Measurements from ENCODE around the gene SSTR3. TPM values are rescaled to one million over a fixed set of nuclear protein-coding genes. Genes with fewer than 3 reads are reported as not detected.

SSTR3 gene
- total and polyA plus RNA-seq, 9 of the 15 experiments (the other 6 are each of a cell fraction or from before 2014, with no cell fraction given) = 0.03 TPM; not detected in 8

DNA sequence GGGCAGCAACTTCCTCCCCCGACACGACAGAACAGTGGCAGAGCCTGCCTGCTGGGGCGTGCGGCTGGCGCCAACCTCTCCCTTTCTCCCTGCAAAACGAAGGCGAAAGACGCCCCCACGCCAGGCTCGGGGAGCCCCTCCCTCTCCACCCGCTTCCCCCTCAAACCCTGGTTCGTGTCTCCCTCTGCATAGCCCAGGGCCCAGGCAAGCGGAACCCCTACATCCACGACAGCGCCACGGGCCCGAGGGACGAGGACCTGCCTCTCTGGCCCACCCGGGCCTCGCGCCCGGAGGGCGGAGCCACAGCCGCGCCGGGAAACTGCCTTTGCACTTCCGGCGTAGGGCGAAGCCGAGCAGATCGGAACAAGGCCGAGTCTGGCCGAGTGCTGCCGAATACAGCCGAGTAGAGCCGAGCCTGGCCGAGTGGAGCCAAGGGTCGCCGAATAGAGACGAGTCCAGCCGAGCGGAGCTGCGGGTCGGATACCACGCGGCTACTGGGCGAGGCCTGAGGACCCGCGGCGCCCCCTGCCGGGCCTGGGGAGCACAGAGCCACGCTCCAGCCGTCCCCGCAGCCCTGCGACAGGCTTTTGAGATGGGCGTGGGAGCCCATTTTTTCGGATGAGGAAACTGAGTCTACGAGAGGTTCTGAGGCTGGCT lies 13.0 kb downstream of the SSTR3 start (continued):
- TF ChIP-seq, protein P1, sequence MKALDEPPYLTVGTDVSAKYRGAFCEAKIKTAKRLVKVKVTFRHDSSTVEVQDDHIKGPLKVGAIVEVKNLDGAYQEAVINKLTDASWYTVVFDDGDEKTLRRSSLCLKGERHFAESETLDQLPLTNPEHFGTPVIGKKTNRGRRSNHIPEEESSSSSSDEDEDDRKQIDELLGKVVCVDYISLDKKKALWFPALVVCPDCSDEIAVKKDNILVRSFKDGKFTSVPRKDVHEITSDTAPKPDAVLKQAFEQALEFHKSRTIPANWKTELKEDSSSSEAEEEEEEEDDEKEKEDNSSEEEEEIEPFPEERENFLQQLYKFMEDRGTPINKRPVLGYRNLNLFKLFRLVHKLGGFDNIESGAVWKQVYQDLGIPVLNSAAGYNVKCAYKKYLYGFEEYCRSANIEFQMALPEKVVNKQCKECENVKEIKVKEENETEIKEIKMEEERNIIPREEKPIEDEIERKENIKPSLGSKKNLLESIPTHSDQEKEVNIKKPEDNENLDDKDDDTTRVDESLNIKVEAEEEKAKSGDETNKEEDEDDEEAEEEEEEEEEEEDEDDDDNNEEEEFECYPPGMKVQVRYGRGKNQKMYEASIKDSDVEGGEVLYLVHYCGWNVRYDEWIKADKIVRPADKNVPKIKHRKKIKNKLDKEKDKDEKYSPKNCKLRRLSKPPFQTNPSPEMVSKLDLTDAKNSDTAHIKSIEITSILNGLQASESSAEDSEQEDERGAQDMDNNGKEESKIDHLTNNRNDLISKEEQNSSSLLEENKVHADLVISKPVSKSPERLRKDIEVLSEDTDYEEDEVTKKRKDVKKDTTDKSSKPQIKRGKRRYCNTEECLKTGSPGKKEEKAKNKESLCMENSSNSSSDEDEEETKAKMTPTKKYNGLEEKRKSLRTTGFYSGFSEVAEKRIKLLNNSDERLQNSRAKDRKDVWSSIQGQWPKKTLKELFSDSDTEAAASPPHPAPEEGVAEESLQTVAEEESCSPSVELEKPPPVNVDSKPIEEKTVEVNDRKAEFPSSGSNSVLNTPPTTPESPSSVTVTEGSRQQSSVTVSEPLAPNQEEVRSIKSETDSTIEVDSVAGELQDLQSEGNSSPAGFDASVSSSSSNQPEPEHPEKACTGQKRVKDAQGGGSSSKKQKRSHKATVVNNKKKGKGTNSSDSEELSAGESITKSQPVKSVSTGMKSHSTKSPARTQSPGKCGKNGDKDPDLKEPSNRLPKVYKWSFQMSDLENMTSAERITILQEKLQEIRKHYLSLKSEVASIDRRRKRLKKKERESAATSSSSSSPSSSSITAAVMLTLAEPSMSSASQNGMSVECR (CRISPR knock-in tag; IDR thresholded peaks at IDR 0.05) = peak; percentile 33; the same call in 1 of the 2 replicates
- TF ChIP-seq NR1H2 (CRISPR knock-in tag; IDR thresholded peaks at IDR 0.05) = no peak
- no peak for TF ChIP-seq RB1 (IDR thresholded peaks at IDR 0.05; ENCODE audit: low read depth)
- no peak for TF ChIP-seq ASH1L (IDR thresholded peaks at IDR 0.05; ENCODE audit: borderline replicate concordance, low read depth, partially characterized antibody)
- TF ChIP-seq SLC30A9 (CRISPR knock-in tag; IDR thresholded peaks at IDR 0.05) = no peak
- TF ChIP-seq TEAD2 (tag; IDR thresholded peaks at IDR 0.05) = no peak
- TF ChIP-seq HMGN3 (IDR thresholded peaks at IDR 0.05; ENCODE audit: borderline replicate concordance, extremely low read depth, insufficient read length, low read depth, low read length) = no peak
- TF ChIP-seq ESRRA (IDR thresholded peaks at IDR 0.05; ENCODE audit: borderline replicate concordance, low read depth) = no peak
- TF ChIP-seq, protein P2, sequence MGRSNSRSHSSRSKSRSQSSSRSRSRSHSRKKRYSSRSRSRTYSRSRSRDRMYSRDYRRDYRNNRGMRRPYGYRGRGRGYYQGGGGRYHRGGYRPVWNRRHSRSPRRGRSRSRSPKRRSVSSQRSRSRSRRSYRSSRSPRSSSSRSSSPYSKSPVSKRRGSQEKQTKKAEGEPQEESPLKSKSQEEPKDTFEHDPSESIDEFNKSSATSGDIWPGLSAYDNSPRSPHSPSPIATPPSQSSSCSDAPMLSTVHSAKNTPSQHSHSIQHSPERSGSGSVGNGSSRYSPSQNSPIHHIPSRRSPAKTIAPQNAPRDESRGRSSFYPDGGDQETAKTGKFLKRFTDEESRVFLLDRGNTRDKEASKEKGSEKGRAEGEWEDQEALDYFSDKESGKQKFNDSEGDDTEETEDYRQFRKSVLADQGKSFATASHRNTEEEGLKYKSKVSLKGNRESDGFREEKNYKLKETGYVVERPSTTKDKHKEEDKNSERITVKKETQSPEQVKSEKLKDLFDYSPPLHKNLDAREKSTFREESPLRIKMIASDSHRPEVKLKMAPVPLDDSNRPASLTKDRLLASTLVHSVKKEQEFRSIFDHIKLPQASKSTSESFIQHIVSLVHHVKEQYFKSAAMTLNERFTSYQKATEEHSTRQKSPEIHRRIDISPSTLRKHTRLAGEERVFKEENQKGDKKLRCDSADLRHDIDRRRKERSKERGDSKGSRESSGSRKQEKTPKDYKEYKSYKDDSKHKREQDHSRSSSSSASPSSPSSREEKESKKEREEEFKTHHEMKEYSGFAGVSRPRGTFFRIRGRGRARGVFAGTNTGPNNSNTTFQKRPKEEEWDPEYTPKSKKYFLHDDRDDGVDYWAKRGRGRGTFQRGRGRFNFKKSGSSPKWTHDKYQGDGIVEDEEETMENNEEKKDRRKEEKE (IDR thresholded peaks at IDR 0.05; ENCODE audit: borderline replicate concordance in 1 of 2, control insufficient read depth in 1 of 2, low read depth in 2 of 2, low read length in 1 of 2) = no peak
- TF ChIP-seq HNRNPL (IDR thresholded peaks at IDR 0.05; ENCODE audit: low read depth, low read length) = no peak
- TF ChIP-seq CC2D1A (IDR thresholded peaks at IDR 0.05) = no peak
- TF ChIP-seq ZNF830 (CRISPR knock-in tag; IDR thresholded peaks at IDR 0.05) = no peak
- TF ChIP-seq NFIC (IDR thresholded peaks at IDR 0.05) = peak; percentile 64
- TF ChIP-seq MTA2 (IDR thresholded peaks at IDR 0.05; ENCODE audit: low read depth) = no peak
- no peak for TF ChIP-seq MEIS2 (IDR thresholded peaks at IDR 0.05; ENCODE audit: partially characterized antibody)
- TF ChIP-seq, protein P3, sequence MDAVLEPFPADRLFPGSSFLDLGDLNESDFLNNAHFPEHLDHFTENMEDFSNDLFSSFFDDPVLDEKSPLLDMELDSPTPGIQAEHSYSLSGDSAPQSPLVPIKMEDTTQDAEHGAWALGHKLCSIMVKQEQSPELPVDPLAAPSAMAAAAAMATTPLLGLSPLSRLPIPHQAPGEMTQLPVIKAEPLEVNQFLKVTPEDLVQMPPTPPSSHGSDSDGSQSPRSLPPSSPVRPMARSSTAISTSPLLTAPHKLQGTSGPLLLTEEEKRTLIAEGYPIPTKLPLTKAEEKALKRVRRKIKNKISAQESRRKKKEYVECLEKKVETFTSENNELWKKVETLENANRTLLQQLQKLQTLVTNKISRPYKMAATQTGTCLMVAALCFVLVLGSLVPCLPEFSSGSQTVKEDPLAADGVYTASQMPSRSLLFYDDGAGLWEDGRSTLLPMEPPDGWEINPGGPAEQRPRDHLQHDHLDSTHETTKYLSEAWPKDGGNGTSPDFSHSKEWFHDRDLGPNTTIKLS (IDR thresholded peaks at IDR 0.05; ENCODE audit: borderline replicate concordance, low read depth) = peak; percentile 66; the same call in 1 of the 2 replicates
- peak; percentile 46 for TF ChIP-seq FIP1L1 (IDR thresholded peaks at IDR 0.05; ENCODE audit: low read depth, low read length, poor library complexity, severe bottlenecking)
- no peak for TF ChIP-seq ZNF253 (CRISPR knock-in tag; conservative IDR thresholded peaks at IDR 0.05)
- no peak for TF ChIP-seq RBM22 (IDR thresholded peaks at IDR 0.05; ENCODE audit: low read depth, low read length, poor library complexity, severe bottlenecking)

Measured in K562 (cell line).